ENCODE measurements around the gene CHCHD3.

CHCHD3 gene

DNA sequence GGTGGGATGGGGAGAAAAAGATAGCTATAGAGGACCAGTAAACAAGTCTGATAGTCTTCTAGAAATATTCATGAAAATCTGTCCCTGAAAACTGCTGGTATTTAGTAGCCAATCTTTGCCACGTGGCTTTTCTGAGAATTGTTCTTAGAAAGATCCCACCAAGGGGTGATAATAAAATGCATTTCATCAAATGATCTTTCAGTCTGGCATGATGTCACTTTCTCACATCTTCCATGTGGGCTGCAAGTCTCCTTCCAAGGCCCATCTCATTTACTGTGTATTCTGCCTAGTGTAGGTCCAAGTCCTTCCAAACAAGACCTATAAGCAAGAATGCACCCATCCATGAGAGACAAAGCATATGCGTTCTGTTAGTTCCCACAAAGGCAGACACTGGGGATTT lies 226.0 kb downstream of the CHCHD3 start:
- no peak for TF ChIP-seq SNAI2 (CRISPR knock-in tag; IDR thresholded peaks at IDR 0.05)
- no peak for TF ChIP-seq OSR1 (CRISPR knock-in tag; IDR thresholded peaks at IDR 0.05)
- TF ChIP-seq TCF4 (CRISPR knock-in tag; IDR thresholded peaks at IDR 0.05; ENCODE audit: borderline replicate concordance): no peak
- TF ChIP-seq PPARA (CRISPR knock-in tag; IDR thresholded peaks at IDR 0.05; ENCODE audit: borderline replicate concordance): no peak
- TF ChIP-seq, protein P1, sequence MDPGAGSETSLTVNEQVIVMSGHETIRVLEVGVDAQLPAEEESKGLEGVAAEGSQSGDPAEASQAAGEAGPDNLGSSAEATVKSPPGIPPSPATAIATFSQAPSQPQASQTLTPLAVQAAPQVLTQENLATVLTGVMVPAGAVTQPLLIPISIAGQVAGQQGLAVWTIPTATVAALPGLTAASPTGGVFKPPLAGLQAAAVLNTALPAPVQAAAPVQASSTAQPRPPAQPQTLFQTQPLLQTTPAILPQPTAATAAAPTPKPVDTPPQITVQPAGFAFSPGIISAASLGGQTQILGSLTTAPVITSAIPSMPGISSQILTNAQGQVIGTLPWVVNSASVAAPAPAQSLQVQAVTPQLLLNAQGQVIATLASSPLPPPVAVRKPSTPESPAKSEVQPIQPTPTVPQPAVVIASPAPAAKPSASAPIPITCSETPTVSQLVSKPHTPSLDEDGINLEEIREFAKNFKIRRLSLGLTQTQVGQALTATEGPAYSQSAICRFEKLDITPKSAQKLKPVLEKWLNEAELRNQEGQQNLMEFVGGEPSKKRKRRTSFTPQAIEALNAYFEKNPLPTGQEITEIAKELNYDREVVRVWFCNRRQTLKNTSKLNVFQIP (CRISPR knock-in tag; IDR thresholded peaks at IDR 0.05; ENCODE audit: borderline replicate concordance, low read depth): no peak
- no peak for TF ChIP-seq ZFP3 (CRISPR knock-in tag; IDR thresholded peaks at IDR 0.05)
- TF ChIP-seq, protein P2, sequence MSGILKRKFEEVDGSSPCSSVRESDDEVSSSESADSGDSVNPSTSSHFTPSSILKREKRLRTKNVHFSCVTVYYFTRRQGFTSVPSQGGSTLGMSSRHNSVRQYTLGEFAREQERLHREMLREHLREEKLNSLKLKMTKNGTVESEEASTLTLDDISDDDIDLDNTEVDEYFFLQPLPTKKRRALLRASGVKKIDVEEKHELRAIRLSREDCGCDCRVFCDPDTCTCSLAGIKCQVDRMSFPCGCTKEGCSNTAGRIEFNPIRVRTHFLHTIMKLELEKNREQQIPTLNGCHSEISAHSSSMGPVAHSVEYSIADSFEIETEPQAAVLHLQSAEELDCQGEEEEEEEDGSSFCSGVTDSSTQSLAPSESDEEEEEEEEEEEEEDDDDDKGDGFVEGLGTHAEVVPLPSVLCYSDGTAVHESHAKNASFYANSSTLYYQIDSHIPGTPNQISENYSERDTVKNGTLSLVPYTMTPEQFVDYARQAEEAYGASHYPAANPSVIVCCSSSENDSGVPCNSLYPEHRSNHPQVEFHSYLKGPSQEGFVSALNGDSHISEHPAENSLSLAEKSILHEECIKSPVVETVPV (CRISPR knock-in tag; IDR thresholded peaks at IDR 0.05): no peak
- TF ChIP-seq, protein P3, sequence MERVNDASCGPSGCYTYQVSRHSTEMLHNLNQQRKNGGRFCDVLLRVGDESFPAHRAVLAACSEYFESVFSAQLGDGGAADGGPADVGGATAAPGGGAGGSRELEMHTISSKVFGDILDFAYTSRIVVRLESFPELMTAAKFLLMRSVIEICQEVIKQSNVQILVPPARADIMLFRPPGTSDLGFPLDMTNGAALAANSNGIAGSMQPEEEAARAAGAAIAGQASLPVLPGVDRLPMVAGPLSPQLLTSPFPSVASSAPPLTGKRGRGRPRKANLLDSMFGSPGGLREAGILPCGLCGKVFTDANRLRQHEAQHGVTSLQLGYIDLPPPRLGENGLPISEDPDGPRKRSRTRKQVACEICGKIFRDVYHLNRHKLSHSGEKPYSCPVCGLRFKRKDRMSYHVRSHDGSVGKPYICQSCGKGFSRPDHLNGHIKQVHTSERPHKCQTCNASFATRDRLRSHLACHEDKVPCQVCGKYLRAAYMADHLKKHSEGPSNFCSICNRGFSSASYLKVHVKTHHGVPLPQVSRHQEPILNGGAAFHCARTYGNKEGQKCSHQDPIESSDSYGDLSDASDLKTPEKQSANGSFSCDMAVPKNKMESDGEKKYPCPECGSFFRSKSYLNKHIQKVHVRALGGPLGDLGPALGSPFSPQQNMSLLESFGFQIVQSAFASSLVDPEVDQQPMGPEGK (CRISPR knock-in tag; IDR thresholded peaks at IDR 0.05; ENCODE audit: borderline replicate concordance): no peak
- no peak for TF ChIP-seq RARB (CRISPR knock-in tag; IDR thresholded peaks at IDR 0.05)
- no peak for TF ChIP-seq ZNF565 (CRISPR knock-in tag; conservative IDR thresholded peaks at IDR 0.05; ENCODE audit: low read depth)
- no peak for TF ChIP-seq ZNF70 (CRISPR knock-in tag; IDR thresholded peaks at IDR 0.05)
- TF ChIP-seq ESRRG (CRISPR knock-in tag; IDR thresholded peaks at IDR 0.05): no peak
- ATAC-seq: no peak

DNA sequence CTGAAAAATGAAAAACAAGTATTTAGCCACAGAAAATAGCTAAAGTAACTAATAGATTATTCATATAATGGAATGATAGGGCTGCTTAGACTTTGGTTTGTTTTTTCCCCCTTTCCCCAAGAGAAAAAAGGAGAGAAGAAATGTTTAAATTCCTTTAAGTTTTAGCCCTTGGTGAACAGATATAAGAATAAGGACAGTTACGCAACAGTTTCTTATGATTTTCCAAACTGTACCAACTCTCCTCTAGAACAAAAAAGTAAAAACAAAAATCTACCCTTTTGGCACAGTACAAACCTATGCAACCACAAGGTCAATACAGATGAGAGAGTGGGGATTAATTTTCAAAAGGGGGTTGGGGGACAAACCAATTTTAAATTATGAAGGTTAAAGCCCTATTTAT lies 227.7 kb downstream of the CHCHD3 start:
- TF ChIP-seq RARB (CRISPR knock-in tag; IDR thresholded peaks at IDR 0.05): no peak
- TF ChIP-seq, protein P4, sequence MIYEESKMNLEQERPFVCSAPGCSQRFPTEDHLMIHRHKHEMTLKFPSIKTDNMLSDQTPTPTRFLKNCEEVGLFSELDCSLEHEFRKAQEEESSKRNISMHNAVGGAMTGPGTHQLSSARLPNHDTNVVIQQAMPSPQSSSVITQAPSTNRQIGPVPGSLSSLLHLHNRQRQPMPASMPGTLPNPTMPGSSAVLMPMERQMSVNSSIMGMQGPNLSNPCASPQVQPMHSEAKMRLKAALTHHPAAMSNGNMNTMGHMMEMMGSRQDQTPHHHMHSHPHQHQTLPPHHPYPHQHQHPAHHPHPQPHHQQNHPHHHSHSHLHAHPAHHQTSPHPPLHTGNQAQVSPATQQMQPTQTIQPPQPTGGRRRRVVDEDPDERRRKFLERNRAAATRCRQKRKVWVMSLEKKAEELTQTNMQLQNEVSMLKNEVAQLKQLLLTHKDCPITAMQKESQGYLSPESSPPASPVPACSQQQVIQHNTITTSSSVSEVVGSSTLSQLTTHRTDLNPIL (CRISPR knock-in tag; IDR thresholded peaks at IDR 0.05; ENCODE audit: low read depth): no peak
- TF ChIP-seq, protein P1 (CRISPR knock-in tag; IDR thresholded peaks at IDR 0.05; ENCODE audit: borderline replicate concordance, low read depth): no peak
- TF ChIP-seq, protein P3 (CRISPR knock-in tag; IDR thresholded peaks at IDR 0.05; ENCODE audit: borderline replicate concordance): no peak
- TF ChIP-seq, protein P2 (CRISPR knock-in tag; IDR thresholded peaks at IDR 0.05): no peak
- no peak for TF ChIP-seq SNAI2 (CRISPR knock-in tag; IDR thresholded peaks at IDR 0.05)
- TF ChIP-seq ISL1 (CRISPR knock-in tag; IDR thresholded peaks at IDR 0.05): no peak
- TF ChIP-seq ZC3H10 (CRISPR knock-in tag; IDR thresholded peaks at IDR 0.05): no peak
- ATAC-seq: no peak

DNA sequence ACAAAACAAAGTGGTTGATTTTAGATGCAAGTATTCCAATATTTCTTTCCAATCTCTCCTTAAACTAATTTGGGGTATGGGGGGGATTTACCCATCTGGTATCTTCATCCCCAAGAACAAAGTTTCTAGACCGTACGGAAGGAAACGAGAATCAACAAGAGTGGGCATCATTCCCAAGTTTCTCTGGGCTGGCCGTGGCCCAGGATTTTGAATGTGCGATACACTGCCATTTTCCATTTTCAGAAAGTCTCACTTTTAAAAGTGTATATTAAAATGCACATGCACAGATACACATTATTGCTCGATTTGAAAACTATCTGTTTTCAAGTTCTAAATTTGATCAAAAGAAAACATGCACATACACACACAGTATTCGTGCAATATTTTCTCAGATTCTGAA lies 234.5 kb downstream of the CHCHD3 start:
- ATAC-seq: no peak
- TF ChIP-seq SNAI2 (CRISPR knock-in tag; IDR thresholded peaks at IDR 0.05) (no peak), OSR1 (CRISPR knock-in tag; IDR thresholded peaks at IDR 0.05) (no peak), CSDC2 (CRISPR knock-in tag; IDR thresholded peaks at IDR 0.05) (no peak), ZNF565 (CRISPR knock-in tag; conservative IDR thresholded peaks at IDR 0.05; ENCODE audit: low read depth) (no peak), ZFP30 (CRISPR knock-in tag; IDR thresholded peaks at IDR 0.05) (no peak), PPARA (CRISPR knock-in tag; IDR thresholded peaks at IDR 0.05; ENCODE audit: borderline replicate concordance) (no peak)
- TF ChIP-seq, protein P1 (CRISPR knock-in tag; IDR thresholded peaks at IDR 0.05; ENCODE audit: borderline replicate concordance, low read depth): no peak
- TF ChIP-seq, protein P2 (CRISPR knock-in tag; IDR thresholded peaks at IDR 0.05): no peak
- TF ChIP-seq, protein P5, sequence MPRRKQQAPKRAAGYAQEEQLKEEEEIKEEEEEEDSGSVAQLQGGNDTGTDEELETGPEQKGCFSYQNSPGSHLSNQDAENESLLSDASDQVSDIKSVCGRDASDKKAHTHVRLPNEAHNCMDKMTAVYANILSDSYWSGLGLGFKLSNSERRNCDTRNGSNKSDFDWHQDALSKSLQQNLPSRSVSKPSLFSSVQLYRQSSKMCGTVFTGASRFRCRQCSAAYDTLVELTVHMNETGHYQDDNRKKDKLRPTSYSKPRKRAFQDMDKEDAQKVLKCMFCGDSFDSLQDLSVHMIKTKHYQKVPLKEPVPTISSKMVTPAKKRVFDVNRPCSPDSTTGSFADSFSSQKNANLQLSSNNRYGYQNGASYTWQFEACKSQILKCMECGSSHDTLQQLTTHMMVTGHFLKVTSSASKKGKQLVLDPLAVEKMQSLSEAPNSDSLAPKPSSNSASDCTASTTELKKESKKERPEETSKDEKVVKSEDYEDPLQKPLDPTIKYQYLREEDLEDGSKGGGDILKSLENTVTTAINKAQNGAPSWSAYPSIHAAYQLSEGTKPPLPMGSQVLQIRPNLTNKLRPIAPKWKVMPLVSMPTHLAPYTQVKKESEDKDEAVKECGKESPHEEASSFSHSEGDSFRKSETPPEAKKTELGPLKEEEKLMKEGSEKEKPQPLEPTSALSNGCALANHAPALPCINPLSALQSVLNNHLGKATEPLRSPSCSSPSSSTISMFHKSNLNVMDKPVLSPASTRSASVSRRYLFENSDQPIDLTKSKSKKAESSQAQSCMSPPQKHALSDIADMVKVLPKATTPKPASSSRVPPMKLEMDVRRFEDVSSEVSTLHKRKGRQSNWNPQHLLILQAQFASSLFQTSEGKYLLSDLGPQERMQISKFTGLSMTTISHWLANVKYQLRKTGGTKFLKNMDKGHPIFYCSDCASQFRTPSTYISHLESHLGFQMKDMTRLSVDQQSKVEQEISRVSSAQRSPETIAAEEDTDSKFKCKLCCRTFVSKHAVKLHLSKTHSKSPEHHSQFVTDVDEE (CRISPR knock-in tag; IDR thresholded peaks at IDR 0.05): no peak

Data from SK-N-SH treated with all-trans-retinoic acid at 6 μM for 48 hours (cell line).